Activated gamma-delta T cell (primary cell): Measurements from ENCODE around the gene FXYD6.

Source experiments
- DNase-seq: peaks from one replicate; lab custom pipeline; 2025; lab: John Stamatoyannopoulos, UW

FXYD6 gene

DNA sequence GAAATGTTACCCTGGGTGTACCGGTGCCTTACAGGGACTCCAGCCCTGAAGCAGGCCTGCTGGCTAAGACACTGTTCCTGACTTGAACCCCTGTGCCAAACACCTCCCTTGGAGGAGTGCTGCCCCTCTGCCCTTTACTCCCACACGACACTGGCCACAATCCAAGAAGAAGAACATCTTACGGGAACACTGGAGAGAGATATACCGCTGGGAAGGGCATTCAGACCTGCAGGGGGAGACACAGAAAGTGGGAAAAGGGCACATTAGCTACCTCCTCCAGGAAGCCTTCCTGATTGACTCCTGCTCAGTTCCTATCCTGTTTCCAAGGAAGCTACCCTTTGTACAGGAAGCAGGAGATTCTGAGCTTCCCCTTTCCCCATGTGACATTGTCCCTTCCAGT, 34.1 kb upstream of the FXYD6 start:
- DNase-seq, result no peak

- DNase-seq, result no peak
These were observed 33.3 kb upstream of the FXYD6 start for GRCh38 chr11:117909611-117910382.

DNA sequence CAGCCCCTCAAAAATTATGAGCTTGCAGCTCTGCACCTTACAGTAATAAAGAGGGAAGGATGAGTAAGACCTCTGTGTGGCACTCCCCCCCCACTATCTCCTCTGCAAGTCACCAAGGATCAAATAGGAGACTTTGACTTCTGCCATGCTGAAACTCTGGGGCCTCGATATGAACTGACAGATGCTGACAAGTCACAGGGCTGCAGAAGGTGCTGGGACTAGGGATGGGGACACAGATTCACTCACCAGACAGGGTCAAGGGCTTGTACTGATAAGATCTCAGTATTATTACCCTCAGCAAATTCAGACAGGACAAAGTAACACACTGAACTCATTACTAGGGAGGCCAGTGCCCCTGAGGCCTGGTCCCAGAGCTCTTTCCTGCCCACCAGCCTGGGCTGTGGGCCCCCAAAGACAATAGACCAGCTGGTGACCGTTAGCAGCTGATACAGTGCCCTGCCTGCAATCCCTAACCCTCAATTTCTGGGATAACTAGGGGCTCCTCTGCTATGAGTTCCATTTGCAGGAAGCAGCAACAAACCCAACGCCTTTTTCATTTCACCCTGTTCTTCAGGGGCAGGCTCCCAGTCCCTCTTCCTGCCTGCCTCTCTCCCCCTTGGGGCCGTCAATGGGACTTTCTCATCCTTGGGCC, 32.6 kb upstream of the FXYD6 start:
- DNase-seq, result no peak

DNA sequence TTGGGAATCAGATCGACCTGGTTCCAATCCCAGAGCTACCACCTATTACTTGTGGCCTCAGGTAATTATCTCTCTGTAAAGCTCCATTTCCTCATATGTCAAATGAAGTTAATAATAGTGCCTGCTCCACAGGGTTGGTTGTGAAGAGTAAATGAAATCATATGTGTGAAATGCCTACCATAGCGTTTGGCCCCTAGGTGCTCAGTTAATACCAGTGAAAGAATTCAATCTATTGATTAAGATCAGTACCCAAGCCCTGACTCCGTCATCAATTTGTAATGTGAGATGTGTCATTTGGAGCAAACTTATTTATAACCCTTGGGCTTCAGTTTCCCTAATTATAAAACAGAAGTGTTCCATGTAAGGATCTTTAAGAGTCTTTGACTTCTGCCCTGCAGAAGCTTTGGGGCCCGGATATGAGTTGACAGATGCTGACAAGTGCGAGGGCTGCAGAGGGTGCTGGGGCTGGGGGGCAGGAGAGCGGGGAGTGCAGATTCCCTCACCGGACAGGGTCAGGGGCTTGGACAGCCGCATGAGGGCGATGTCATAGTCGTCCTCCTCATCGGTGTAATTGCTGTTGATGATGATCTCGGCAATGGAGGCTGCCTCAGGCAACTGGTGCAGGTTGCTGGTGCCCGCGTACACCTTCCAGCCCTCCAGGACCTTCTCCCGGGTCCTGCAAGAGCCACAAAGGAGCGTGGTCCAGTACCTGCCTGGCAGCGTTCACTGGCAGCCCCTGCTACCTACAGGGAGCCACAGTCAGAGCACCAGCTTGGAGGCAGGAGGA, 31.8 kb upstream of the FXYD6 start:
- no peak for DNase-seq

DNA sequence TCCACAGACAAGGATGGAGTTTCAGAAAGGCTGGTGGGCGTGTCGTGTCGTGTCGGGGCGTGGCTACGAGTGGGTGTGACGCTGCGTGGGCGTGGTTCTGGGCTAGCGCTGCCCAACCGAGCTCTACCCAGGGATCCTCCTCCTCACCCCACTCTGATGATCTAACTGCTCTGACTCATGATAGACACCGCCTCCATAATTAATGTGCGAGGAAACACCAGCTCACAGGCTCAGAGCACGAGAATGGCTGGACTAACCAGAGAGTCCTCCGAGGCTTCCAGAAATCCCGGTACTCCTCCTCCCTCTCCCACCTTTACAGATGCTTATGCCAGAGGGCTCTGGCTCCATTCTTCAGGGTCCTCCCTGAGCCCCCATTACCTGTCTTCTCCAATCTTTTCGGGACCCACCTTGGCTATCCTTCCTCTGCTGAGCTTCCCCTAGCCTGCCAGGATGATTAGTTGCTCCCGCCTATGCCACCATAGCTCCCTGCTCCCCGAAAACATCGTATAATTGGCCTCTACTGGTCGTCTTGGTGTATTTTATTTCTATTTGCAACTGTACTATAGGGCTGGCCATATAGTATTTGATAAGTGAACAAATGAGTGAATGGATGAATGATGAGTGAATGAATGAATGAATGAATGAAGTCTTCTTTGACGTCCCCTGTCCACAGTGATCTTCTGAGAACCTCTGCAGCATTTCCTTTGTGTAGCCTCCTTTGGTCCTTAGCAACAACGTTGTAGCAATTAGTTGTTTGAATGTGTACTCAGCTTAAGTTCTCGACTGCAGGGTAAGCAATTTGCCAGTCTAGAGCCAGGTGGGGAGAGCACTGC, 31.0 kb upstream of the FXYD6 start:
- DNase-seq, result no peak

GRCh38 chr11:117906710-117907109, 30.3 kb upstream of the FXYD6 start:
- DNase-seq, result no peak

DNA sequence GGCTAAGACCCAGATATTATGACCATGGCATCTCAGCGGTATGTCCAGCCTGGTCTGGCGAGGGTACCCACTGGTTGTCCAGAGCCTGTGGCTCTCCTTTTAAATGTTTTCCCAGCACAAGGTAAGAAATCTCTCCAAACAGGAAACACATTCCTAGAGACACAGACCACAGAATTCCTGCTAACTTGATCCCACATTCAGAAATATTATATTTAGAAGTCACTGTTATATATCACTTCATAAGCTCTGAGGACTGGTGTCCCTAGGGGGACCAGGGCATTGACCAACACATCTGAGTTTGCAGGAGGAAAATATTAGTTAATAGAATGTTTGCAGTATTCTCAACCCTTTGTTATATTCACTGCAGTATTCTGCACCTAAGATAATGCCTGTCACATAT, 29.7 kb upstream of the FXYD6 start:
- DNase-seq, result no peak

DNA sequence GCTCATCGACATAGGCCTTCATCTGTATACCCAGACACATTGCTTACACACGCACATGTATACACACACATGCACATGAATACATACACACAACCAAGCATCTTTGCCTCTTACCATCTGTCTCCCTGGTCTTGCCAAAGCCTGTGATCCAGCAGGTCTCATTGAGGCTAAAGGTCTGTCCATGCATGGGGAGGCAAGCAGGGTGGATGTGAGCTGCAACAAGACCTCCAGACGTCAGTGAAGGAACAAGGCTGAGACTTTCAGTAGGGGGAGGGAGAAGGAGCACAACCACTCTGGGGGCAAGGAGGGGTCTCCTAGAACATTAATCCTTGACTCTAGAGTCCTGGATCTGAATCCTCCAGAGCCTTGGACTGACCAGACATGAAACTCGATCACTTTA, 29.1 kb upstream of the FXYD6 start:
- DNase-seq, result no peak

- DNase-seq, result no peak
These were observed 27.3 kb upstream of the FXYD6 start for GRCh38 chr11:117903505-117904382.

DNA sequence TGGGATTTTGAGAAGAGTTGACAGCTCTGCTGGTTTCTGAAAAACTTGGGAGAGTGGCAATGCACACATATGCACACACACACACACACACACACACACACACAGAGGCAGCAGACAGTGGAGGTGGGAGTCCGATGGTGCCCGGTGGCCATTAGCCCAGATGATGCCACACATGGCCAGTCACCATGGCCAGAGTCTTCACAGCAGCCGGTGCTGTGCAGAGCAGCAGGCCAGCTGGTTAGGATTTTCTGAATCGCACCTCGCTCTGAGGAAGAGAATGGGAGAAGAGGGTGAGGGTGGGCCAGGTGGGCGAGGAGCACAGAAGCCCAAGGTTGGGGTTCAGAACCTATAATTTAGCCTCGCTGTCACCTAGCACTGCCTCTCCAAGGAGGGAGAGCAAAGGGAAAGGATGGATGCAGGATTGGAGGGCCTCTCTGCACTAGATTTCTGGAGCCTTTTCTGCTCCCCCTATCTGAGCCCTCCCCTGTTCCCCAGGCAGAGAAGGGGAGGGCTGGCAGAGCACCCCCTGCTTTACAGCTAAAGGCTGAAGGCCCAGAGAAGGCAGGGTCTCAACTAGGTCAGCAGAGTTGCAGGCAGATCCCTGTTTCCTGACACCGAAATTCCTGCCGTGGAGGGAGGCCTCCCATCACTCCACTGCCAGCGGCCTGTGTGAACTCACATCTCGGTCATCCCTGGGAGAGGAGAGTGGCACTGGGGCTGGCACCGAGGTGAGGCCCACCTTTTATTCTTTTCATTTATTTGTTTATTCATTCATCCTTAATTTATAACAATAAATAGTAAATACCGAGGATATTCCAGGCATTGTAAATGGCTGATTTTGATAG, 25.8 kb upstream of the FXYD6 start:
- DNase-seq, result no peak

DNA sequence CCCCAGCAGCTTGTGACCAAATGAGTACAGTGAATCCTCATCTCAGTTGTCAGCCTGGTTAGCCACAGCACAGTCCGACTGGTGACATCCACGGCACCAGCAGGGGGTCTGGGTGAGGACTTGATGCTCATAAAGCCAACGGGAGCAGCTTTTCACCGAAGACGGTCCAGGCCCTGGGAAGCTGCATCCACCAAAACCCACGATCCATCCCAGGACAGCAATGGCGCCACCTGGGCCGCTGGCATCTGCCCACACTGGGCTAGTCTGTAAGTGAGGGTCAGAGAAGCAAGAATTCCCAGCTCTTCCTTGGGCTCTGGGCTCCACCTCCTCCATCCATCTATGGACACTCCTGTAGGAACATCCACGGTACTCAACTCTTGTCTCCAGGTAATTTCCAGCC, 25.1 kb upstream of the FXYD6 start:
- DNase-seq, result no peak

GRCh38 chr11:117900720-117901440, 24.4 kb upstream of the FXYD6 start:
- DNase-seq, result no peak

- no peak for DNase-seq
These were observed 23.7 kb upstream of the FXYD6 start for GRCh38 chr11:117900121-117900648.

GRCh38 chr11:117898059-117898458, 21.6 kb upstream of the FXYD6 start:
- no peak for DNase-seq

DNA sequence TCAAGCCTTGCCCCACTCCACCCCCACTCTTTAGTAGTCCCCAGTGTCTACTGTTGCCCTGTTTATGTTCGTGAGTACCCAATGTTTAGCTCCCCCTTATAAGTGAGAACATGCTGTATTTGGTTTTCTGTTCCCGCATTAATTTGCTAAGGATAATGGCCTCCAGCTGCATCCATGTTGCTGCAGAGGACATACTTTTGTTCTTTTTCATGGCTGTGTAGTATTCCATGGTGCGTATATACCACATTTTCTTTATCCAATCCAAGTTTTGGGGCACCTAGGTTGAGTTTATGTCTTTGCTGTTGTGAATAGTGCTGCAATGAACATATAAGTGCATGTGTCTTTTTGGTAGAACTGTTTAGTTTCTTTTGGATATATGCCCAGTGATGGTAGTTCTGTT, 16.2 kb upstream of the FXYD6 start:
- no peak for DNase-seq

DNA sequence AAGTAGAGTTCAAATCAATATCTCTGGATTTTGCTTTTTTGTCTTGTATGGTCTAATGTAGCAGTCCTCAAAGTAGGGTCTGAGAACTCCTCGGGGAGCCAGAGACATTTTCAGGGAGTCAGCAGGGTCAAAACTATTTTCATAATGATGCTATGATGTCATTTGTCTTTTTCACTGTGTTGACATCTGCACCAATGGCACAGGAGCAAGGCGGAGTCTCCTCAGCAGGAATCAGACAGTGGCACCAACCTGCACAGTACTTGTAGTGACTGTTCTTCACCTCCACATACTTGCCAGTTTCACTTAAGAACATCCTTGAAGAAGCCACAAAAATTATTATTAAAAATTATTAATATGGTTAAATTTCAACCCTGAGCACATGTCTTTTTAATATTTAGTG, 14.9 kb upstream of the FXYD6 start:
- DNase-seq, result no peak

DNA sequence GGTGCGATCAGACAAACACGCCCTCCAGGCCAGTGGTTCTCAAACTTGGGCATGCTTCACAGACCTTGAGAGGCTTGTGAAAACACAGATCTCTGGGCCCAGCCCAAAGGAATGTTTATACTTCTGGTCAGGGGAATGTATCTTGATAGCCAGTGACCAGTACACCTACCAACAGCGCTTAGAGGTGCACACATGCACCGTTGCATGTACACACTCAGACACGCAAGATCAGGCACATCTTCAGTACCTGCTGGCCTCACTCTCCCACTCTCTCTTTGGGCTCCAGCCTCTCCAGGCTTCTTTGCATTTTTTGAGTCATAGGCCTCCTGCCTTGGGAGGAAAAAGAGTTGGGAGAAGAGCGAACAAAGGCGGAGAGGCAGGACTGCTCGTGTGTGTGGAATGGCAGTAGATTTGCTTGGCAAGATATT, 11.7 kb upstream of the FXYD6 start:
- DNase-seq, result no peak

- DNase-seq, result no peak
These were observed 11.1 kb upstream of the FXYD6 start for GRCh38 chr11:117887431-117888138.
